ENCODE results near the gene ABLIM1.
"Not testable (repeated sequence)": the region's sequence is repeated elsewhere in the genome, so short reads cannot be mapped to it uniquely, and the experiment has no call there.

ABLIM1 gene

DNA sequence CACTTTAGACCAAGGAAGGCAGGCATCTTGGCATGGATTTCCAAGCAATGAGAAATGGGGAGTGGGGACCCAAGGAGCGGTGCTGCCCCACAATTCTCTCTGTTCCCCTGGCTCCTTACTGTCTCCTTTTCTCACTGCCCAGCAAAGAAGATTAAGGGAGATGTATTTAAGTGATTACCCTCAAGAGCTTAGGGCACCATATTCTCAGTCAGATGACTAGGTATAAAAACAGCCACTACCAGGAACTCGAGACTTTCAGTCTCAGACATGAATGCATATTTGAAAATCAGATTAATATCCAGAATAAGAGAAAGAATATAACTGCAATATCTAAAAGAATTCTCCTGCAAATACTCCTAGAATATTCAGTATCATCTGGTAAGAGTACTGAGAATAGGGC, at the start of gene ABLIM1:
Gene ABLIM1, minus strand, starts transcription at position 101 of the 400 bp plus-strand sequence. Its CDS starts 75 bp downstream, at position 26.
- no peak for DNase-seq (ENCODE audit: low read depth)

DNA sequence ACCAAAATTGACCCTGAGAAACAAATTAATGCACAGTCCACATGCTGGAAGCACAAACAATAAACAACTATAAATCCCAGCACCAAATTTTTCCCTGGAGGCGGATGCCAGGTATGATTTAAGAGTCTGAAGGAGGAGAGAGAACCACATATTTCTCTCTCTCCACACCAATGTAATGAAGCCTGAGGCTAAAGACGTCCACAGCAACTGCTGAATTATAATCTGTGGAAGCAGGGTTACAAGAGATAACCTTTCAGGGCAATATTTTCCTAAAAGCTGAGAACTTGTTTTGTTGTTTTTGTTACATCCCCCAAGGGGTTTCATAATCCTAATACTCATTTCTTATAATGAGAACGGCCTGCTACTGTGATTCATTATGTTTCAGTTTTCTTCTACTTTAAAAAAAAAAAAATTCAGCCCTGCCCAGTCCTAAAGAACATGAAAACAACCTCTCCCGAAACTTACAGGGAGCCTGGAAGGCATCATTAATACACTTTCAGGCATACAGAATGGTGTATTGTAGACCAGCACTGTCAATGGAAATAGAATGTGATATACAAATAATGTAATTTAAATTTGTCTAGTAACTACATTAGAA, 48.5 kb upstream of the ABLIM1 start:
- no peak for DNase-seq (ENCODE audit: low read depth)

DNA sequence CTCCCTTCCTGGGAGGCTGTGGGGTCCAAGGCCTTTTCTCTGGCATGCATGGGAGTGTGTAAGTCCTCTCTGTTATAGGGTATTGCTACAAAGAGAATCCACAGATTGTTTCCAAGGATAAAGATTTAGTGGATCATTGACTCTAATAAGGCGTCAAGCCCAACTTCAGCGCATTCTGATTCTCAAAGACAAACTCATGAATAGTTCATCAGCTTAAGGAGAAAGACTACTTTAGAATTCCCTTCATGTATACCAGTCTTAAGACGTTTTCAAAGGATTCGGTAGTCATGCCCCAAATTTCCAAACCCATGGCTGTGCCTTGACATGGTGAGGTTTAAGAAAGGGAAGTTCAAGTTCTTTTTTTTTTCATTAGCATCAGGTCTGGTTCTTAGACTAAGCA, 46.6 kb upstream of the ABLIM1 start:
- no peak for DNase-seq (ENCODE audit: low read depth)

DNA sequence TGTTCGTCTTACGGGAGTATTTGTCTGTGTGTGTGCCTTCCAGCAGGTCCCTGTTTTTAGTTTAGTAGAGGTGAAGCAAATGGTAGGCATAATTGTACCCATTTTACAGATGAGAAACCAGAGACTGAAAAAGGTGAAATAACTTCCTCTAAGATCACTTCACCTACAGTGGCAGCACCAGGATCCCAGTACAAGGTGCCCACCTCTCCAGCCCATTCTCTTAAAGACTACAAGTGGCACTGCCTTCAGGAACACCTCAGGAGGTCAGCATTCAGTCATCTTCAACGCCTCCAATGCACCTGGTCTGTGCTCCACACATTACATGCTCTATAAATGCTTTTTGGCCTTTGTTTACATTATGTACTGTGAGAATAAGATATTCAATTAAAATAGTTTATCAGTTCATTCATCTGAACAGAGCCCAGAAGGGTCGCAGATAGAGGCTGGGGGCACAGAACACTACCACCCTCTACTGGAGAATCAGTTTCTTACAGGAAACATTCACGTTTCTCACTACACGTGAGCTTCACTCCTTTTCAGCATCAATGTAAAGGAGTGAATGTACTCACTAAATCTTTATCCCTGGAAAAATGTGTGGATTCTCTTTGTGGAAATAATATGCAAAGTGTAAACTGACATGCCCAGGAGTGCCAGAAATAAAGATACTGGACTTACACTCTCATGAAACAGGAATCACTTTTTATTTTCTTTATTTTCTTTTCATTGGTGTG, 45.5 kb upstream of the ABLIM1 start:
- no peak for DNase-seq (ENCODE audit: low read depth)

DNA sequence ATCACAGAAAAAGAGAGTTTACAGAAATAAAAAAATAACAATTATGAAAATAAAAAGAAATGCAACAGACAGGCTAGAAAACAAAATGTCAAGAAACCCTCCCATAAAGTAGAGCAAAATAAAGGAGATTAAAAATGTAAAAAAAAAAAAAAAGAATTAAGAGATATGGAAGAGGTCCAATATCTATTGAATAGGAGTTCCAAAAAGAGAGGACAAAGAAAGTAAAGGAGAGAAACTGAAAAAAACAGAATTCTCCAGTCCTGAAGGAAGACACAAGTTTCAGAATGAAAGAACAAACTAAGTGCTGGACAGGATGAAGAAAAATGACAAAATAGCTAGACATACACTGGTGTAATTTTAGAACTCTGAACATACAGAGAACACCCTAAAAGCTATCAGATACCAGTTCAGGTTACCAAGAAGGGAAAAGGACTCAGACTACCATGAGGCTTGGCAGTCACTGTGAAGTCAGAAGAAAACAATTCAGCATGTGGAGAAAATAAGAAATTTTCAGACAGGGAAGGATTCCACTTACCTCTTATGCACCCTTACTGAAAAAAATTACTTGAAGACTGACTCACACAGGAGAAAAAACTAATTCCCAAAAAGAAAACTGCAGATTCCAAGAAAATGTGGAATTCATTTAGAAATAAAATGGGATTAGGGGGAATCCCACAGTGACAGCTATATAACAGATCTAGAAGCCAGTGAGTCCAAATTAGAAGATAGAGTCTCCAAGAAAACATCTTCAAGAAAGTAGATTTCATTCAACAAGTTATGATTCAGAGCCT, 40.4 kb upstream of the ABLIM1 start:
- no peak for DNase-seq (ENCODE audit: low read depth)

DNA sequence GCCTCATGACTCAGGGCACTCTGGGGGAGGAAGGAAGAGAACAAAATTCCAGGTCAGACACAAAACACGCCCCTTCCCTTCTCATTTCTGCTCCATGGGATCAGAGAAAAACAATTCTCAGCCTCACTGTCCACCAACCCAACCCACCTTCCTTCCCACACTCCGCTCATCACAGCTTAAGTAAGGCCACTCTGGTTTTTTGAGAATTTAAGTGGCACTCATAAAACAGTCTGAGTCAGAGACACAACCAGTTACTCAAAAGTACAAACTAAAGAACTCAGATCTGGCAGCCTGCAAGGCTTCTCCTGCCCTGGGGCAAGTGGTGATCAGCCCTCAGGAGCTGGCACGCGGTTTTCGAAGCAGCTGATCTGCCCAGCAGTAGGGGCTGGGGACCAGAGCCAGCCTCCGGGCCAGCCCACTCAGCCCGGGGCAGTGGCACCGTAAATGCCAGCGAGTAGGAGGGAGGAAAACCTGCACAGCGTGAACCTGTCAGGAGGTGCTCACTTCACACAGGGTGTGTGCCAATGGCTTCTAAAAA, 39.1 kb upstream of the ABLIM1 start:
- no peak for DNase-seq (ENCODE audit: low read depth)

DNA sequence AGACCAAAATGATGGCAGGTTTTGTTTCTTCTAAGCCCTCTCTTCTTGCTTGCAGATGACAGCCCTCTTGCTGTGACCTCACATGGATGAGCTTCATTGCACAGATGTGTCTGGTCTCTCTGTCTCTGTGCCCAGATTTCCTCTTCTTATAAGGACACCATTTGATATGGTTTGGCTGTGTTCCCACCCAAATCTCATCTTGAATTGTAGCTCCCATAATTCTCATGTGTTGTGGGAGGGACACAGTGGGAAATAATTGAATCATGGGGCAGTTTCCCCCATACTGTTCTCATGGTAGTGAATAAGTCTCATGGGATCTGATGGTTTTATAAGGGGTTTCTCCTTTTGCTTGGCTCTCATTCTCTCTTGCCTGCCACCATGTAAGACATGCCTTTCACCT, 38.2 kb upstream of the ABLIM1 start:
- not testable (repeated sequence) for DNase-seq (ENCODE audit: low read depth)

DNA sequence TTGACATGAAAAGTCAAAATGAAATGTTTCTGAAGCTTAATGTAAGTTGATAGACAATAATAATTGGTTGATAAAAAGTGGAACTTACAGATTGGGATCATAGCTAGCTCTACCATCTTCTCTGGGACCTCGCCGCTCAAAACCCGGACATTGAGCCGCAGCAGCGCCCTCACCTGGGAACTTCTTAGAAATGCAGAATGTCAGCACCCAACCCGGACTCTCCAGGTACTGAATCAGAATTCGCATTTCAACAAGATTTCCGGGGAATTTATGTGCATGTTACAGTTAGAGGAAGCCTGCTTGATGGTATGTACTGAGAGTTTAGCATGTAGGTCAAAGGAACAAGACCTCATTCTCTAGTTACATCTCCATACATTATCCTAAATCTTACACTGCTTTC, 36.7 kb upstream of the ABLIM1 start:
- DNase-seq (ENCODE audit: low read depth): no peak

DNA sequence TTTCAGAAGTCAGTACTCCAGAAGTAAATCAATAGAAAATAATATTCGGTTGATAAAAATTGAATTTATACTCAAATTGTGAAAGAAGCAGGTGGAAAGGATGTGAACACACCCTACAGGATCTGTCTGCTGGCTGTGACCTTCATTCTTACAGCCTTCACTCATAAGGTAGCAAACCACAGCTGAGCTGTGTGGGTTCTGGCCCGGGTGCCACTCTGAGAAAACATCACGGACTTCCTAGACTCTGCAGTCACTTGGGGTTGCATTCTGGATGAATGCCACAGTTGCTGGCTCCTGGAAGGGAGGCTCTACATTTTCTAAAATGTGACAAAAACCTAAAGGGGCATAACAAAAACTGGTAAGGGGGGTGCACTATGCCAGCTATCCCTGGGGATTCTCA, 36.0 kb upstream of the ABLIM1 start:
- DNase-seq (ENCODE audit: low read depth): no peak

DNA sequence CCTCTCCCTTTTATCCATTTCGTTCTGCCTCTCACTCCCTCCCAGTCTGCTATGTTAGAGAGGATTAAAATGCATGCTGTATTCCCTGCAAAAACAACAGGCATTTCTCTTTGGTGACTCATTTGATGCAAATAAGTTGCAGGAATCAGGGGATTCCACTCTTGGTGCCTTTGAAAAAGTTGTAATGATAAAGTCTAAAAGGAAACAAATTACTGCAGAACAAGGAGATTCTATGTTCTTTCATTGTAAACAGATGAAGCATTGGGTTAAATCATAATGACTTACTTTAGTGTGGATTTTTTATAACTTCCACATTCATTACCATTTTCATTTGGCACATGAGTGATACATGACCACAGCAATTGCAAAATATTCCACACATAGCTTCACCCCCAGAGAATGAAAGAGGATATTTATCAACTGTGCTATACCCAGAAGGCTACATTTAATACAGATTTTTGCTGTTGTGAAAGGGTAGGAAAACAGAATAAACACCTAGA, 33.4 kb upstream of the ABLIM1 start:
- no peak for DNase-seq (ENCODE audit: low read depth)

DNA sequence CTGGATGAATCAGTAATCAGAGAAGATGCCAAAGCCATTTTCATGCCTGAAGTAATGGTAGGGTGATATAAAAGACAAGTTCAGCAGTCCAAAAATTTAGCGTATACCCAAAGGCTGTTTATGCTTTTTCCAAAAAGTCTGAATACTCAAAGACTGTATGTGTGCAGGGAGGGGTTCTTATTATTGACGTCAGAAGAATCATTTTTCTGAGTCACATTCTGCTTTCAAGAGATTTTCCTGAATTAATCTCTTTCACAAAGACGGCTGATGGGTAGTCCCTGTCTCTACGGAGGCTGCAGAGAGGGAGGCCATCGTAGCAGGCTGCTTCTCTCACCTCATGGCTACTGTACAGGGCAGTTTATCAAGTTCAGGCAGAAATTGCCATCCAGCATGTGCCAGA, 30.7 kb upstream of the ABLIM1 start:
- no peak for DNase-seq (ENCODE audit: low read depth)

DNA sequence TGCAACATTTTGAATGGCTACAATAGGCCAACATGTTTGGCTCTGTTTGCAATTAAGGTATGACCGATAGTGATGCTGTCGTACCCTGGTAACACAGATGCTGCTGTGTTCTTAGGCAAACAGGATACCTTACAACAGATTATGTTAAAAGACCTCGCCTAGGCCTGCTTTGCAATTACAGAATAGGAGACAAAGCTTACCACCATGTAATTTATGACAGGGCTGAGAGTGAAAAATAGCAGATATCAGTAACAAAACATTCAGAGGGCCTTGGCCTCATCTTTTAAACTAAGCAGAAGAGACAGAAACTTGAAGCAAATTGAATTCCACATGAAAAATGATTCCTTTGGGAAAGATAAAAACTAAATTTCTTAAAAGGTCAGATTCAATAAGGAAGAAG, 29.4 kb upstream of the ABLIM1 start:
- DNase-seq (ENCODE audit: low read depth): no peak

DNA sequence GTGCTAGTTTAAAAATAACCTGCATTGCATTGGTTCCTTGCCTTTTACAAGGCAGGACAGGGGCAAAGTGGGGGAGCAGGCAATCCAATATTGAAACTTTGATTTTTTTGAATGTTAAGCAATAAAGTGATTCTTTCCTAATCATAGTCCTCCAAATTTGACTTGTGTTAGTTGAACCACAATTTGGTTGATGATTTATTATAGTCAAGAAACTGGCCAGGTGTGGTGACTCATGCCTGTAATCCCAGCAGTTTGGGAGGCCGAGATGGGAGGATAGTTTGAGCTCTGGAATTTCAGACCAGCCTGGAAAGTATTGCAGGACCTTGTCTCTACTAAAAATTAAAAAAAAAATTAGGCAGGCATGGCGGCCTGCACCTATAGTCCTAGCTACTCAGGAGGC, 27.9 kb upstream of the ABLIM1 start:
- DNase-seq (ENCODE audit: low read depth): no peak

DNA sequence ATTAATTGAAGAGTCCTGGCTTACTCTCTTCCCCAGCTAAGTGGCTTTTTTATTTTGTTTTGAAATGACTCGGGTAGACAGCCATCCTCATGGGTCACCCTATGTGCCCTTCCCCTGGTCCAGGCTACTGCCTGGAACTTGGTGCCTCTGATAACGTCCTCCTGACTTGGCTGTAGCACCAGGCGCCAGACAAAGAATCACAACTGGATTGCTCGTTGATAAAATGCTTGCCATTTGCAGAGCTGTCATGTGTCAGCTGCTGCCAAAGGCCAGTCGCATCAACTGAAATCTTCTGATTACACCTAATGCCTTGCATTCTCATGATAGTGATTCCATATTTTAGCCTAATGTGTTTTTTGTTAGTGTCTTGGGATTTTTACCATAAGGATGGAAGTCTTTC, 27.4 kb upstream of the ABLIM1 start:
- DNase-seq (ENCODE audit: low read depth): no peak

DNA sequence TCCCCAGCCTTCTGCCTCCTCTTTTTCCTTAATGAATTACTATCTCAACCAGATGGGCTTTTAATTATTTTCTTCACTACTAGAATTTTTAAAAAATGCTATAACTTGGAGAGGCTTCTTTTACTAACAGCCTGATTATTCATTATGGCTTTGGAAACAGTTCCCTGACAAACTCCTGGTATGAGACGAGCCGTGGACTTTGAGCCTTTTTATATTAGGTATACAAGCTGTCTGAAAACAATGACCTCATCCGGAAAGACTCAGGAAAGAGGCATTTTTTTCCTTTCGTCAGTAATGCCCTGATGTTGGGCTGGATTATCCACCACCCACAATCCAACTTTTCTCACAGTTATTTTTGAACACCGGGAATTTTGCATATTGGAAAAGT, 26.7 kb upstream of the ABLIM1 start:
- DNase-seq (ENCODE audit: low read depth): no peak

DNA sequence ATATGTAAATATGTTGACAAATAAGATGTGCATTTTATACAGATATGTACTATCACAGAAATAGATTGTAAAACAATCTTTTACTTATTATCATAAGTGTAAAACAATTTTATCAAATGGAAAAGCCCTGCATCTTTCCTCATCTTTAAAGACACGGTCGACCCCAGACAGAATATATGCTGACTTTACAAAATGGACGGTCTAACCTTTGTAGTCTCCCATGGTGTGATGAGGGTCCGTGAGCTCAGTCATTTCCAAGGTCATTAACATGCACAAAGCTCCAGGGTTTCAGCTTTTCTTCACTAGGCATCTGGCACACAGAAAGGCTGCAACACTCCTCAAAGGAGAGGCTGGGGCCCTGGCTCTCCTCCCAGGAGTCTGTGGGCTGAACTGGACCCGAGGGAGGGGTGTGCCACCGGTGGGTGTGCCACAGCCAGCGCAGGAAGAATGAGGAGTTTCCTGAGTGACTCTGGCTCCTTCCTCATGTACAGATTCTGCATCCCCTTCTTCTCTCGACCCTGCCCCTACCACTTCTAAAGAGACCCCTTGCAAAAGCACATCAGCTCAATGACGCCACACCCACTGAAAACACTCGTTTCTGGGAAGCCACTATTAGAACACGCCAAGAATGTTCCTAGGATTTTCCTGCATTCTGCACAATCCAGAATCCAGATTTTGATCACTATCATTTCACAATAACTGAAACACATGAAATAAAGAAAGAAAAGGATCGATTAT, 26.2 kb upstream of the ABLIM1 start:
- DNase-seq (ENCODE audit: low read depth): no peak

DNA sequence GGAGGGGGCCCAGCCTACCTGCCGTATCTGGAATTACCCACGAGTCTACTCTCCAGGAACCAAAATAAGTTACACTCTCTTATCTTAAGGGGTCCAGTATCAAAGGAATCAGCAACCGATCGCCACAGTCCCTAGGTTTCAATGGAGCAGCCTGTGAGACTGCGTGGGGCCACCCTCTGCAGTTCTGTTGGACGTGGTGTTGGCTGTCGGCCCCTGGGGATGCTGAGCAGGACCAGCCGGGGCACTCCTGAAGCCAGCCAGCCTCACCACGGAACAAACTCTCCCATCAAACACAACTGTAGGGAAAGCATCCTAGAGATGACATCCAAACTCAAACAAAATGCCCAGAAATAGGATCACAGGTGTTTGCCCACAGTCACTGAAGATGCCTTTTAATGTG, 25.5 kb upstream of the ABLIM1 start:
- DNase-seq (ENCODE audit: low read depth): no peak

DNA sequence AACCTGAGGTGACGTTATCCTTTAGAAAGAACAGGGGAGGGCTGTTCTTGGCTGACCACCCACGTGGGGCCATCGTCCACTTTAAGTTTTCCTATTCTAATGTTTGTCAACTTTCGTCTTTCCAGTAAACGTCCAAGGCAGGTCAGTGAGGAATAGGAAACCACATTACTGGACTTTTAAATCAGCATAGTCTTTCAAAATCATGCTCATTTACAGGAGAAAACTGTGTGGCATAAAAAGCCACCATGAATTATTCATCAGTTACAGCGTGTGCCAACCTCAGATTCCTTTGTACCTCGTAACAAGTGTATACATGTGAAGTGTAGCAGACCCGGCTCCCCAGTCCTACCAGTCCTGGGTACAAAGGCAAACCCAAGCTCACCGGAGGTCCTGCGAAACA, 25.1 kb upstream of the ABLIM1 start:
- DNase-seq (ENCODE audit: low read depth): no peak

DNA sequence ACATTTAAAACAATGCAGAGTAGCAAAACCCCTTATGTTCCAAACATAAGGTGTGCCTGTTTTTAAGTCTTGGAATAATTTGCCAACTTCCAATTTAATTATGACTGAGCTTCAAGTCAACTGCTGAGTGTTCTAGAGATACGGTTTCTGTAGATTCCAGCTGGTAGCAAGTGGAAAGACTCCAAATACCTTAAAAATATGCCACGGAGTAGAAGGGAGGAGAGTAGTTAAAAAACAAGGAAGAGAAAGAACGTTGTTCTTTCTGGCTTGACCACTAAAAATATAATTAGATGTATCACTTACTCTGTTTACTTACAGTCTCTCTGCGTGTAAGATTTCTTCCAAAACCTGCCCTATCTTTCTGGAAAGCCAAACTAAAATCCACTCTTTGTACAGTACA, 24.5 kb upstream of the ABLIM1 start:
- no peak for DNase-seq (ENCODE audit: low read depth)

DNA sequence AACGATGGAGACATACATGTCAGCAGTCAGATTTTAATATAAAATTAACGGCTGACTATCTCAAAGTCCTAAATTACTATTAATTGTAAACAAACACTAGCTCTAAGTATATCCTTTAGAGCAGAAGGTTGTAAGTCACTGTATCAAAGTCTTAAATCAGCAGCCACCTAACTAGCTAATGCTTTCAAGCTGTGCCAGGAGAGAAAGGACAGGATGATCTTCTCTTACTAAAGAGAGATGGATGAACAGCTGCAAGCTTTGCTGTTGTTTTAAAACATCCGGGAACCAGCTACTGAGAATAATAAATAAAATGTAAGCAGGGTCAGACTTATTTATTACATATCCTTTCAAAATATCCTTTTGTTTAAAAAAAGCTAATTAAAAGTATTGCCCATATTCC, 24.0 kb upstream of the ABLIM1 start:
- DNase-seq (ENCODE audit: low read depth): no peak

DNA sequence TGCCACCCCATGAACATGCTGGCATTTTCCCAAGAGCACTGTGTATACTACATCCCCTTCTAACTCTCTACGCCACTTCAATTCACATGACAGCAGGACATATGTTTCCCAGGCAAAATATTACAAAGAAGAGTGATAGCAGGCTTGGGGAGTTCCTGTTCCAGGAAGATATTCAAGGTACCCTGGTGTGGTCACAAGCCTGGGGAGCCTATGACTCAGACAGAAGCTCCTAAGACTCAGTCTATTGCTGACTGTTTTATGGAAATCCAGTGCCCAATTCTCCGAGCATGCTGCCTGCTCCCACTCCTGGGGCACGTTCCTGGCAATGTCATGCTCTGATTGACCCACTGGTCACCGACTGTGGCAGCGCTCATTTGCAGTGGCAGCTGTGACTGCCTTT, 23.5 kb upstream of the ABLIM1 start:
- DNase-seq (ENCODE audit: low read depth): no peak

DNA sequence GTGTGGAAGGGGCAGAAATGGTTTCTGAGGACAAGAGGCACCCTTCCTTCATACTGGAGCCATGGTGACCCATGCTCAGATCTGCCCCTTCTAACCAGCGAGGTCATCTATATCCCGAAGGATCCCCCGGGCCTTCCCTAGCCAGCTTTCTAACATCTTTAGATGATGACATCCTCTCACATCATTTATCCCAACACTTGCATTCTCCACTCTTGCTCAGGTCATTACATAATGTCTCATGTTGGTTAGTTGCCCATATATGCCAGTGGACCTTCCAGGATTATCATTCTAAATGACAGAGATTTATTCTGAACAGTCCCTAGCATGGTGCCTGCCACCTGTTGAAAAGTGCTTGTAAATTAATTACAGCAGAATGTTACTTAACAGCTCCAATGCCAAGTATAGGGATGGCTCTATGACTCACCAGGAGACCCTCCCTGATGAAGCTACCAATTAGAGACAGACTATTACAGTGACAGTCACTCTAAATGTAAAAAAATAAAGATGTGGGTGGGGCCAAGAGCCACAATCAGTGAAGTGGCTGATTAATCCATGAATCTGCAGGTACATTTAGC, 22.6 kb upstream of the ABLIM1 start:
- DNase-seq (ENCODE audit: low read depth): no peak

All from stimulated activated CD4-positive, alpha-beta T cell treated with anti-CD3 and anti-CD28 coated beads, Interleukin-2, amount 100 ng/mL, for 4 hours (primary cell).